Suprapubic skin (tissue), 4 donors: ENCODE data around the gene CTNNBIP1. TPM values are rescaled to one million over a fixed set of nuclear protein-coding genes. Genes with fewer than 3 reads are reported as not detected.

ENCODE experiments used
- DNase-seq, 2 donors: peaks; one replicate each; pipeline ENCODE4 v3.0.0-alpha.2; 2019; ENCODE audit warnings: low spot score in 2 of 2
- H3K27ac ChIP-seq: fragments of 200-600 bp; sonication (generic); one replicate; pipeline ENCODE4 v1.5.1; 2019
- H3K27me3 ChIP-seq: fragments of 200-600 bp; sonication (generic); one replicate; pipeline ENCODE4 v1.5.1; 2019
- H3K36me3 ChIP-seq: fragments of 200-600 bp; sonication (generic); one replicate; pipeline ENCODE4 v1.5.1; 2019
- H3K4me1 ChIP-seq: fragments of 200-600 bp; sonication (generic); one replicate; pipeline ENCODE4 v1.5.1; 2019
- H3K4me3 ChIP-seq: fragments of 200-600 bp; sonication (generic); one replicate; pipeline ENCODE4 v1.5.1; 2019; ENCODE audit warnings: mild to moderate bottlenecking
- H3K9me3 ChIP-seq: fragments of 200-600 bp; sonication (generic); one replicate; pipeline ENCODE4 v1.5.1; 2019
- CTCF ChIP-seq, 2 donors: fragments of 200-600 bp in 1 of 2; fragments of 450-650 bp in 1 of 2; sonication (generic) in 1 of 2; IDR thresholded peaks; one replicate each; pipeline ENCODE4 v1.5.1; 2016 to 2019; ENCODE audit warnings: antibody characterized with exemption in 2 of 2, mild to moderate bottlenecking in 1 of 2, moderate library complexity in 1 of 2
- EP300 ChIP-seq: sonication (generic); formaldehyde crosslinking; IDR thresholded peaks from one replicate; pipeline ENCODE4 v1.6.1; 2017; ENCODE audit warnings: antibody characterized with exemption
- POLR2A ChIP-seq, 2 donors: fragments of 450-650 bp; IDR thresholded peaks; one replicate each; pipeline ENCODE4 v1.6.1; 2017; ENCODE audit warnings: antibody characterized with exemption in 2 of 2, mild to moderate bottlenecking in 2 of 2, moderate library complexity in 2 of 2
- POLR2AphosphoS5 ChIP-seq, 3 donors: sonication (generic); formaldehyde crosslinking; IDR thresholded peaks; one replicate each; pipeline ENCODE4 v1.6.1; 2017; ENCODE audit warnings: antibody characterized with exemption in 3 of 3
- WGBS: methylation state at CpG from one replicate; pipeline ENCODE4 v1.1.5; 2018; 5-methylcytosine and 5-hydroxymethylcytosine counted together
- total RNA-seq, 4 donors: library from RNA; depleted of rRNA; stranded (reverse); fragments of >200 nt; gene quantifications; one replicate each; pipeline ENCODE4 v1.1.0, GENCODE V29; 2016

CTNNBIP1 gene
- total RNA-seq, 4 donors from 2014 or later = 197 to 538 (median 406) TPM

GRCh38 chr1:9859281-9860014 lies 50.6 kb downstream of the CTNNBIP1 start:
- WGBS = 84% methylated on average over 4 of the region's 5 CpGs
- H3K9me3 ChIP-seq = no peaks in the 10 kb centered on the region
- no peak for DNase-seq

GRCh38 chr1:9858293-9859035 lies 51.6 kb downstream of the CTNNBIP1 start:
- 99% methylated on average over 6 of the region's 6 CpGs for WGBS

More at GRCh38 chr1:9859281-9860014, 50.6 kb downstream of the CTNNBIP1 start:
- no peak overlapping the region for H3K4me3 ChIP-seq
- peaks cover 57% of the 10 kb centered on the region for H3K36me3 ChIP-seq
- TF ChIP-seq POLR2AphosphoS5 (IDR thresholded peaks at IDR 0.05) (no peak), CTCF (IDR thresholded peaks at IDR 0.05) (no peak), EP300 (no peak), POLR2A (IDR thresholded peaks at IDR 0.05) (no peak)
- no peak overlapping the region for H3K27ac ChIP-seq
- H3K4me1 ChIP-seq = peaks cover 16% of the 10 kb centered on the region
- no peaks in the 10 kb centered on the region for H3K27me3 ChIP-seq

GRCh38 chr1:9855186-9855585 lies 54.9 kb downstream of the CTNNBIP1 start:
- Histone ChIP-seq H3K36me3 (peaks cover 46% of the 10 kb centered on the region), H3K9me3 (no peaks in the 10 kb centered on the region), H3K27ac (no peak overlapping the region), H3K4me3 (no peak overlapping the region), H3K4me1 (peaks cover 12% of the 10 kb centered on the region), H3K27me3 (no peaks in the 10 kb centered on the region)
- TF ChIP-seq POLR2A (IDR thresholded peaks at IDR 0.05) (no peak), POLR2AphosphoS5 (IDR thresholded peaks at IDR 0.05) (no peak), CTCF (IDR thresholded peaks at IDR 0.05) (no peak), EP300 (no peak)
- 87% methylated on average over 1 of the region's 1 CpG for WGBS
- no peak for DNase-seq

More at GRCh38 chr1:9858293-9859035, 51.6 kb downstream of the CTNNBIP1 start:
- no peak for TF ChIP-seq EP300
- TF ChIP-seq POLR2AphosphoS5 (IDR thresholded peaks at IDR 0.05) = no peak
- no peak for TF ChIP-seq POLR2A (IDR thresholded peaks at IDR 0.05)
- no peak for TF ChIP-seq CTCF (IDR thresholded peaks at IDR 0.05)
- DNase-seq = no peak
- H3K4me1 ChIP-seq = peaks cover 7% of the 10 kb centered on the region
- no peaks in the 10 kb centered on the region for H3K27me3 ChIP-seq
- H3K36me3 ChIP-seq = peaks cover 58% of the 10 kb centered on the region
- no peak overlapping the region for H3K4me3 ChIP-seq
- no peak overlapping the region for H3K27ac ChIP-seq
- H3K9me3 ChIP-seq = no peaks in the 10 kb centered on the region

GRCh38 chr1:9853249-9853595 lies 56.8 kb downstream of the CTNNBIP1 start:
- 98% methylated on average over 4 of the region's 4 CpGs for WGBS
- no peak for DNase-seq
- Histone ChIP-seq H3K27ac (no peak overlapping the region), H3K4me1 (peaks cover 8% of the 10 kb centered on the region), H3K9me3 (no peaks in the 10 kb centered on the region), H3K27me3 (no peaks in the 10 kb centered on the region), H3K4me3 (no peak overlapping the region), H3K36me3 (peaks cover 38% of the 10 kb centered on the region)
- TF ChIP-seq CTCF (IDR thresholded peaks at IDR 0.05) = no peak
- TF ChIP-seq EP300 = no peak
- no peak for TF ChIP-seq POLR2A (IDR thresholded peaks at IDR 0.05)
- TF ChIP-seq POLR2AphosphoS5 (IDR thresholded peaks at IDR 0.05) = no peak
